GM06990 (cell line): Measurements from ENCODE around the gene AUH.

ENCODE experiments used
- DNase-seq: peaks from one replicate; pipeline ENCODE4 v3.0.0-alpha.2; 2011; ENCODE audit not compliant: insufficient read length; ENCODE audit errors: extremely low read depth
- H3K27me3 ChIP-seq: replicated peaks from 2 replicates; pipeline ENCODE4 v1.6.0; 2011; ENCODE audit warnings: low read length; ENCODE audit not compliant: control insufficient read depth, insufficient read depth
- H3K36me3 ChIP-seq: 2 replicates; pipeline ENCODE4 v1.5.1; 2011; ENCODE audit warnings: low read length; ENCODE audit not compliant: control insufficient read depth, insufficient read depth
- H3K4me3 ChIP-seq: replicated peaks from 2 replicates; pipeline ENCODE4 v1.5.1; 2011; ENCODE audit warnings: low read depth, mild to moderate bottlenecking, control low read depth, low read length
- TF ChIP-seq, protein P1 (sequence below): IDR thresholded peaks from 2 replicates; pipeline ENCODE4 v1.5.1; 2011; ENCODE audit warnings: low read length, control low read depth, mild to moderate bottlenecking, inconsistent platforms; ENCODE audit not compliant: insufficient read depth, poor library complexity, severe bottlenecking

The AUH gene

DNA sequence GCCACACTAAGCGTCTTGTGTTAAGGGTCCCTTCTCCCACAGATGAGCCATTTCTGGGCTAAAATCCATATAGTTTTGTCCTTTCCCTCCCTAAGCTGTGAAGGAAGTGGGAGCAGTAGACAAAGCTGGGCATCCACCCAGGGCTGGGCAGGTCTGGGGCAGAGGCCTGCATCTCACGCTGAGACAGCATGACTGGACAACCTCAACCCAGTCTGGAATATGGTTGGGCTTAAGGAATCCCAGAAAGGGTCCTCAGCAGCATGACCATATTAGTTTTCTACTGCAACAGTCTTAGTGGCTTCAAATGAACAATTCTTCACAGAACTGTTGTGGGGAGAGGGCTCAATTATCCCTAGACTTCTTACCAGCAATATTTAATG lies 173.8 kb downstream of the AUH start:
- no peak for DNase-seq
- TF ChIP-seq, protein P1, sequence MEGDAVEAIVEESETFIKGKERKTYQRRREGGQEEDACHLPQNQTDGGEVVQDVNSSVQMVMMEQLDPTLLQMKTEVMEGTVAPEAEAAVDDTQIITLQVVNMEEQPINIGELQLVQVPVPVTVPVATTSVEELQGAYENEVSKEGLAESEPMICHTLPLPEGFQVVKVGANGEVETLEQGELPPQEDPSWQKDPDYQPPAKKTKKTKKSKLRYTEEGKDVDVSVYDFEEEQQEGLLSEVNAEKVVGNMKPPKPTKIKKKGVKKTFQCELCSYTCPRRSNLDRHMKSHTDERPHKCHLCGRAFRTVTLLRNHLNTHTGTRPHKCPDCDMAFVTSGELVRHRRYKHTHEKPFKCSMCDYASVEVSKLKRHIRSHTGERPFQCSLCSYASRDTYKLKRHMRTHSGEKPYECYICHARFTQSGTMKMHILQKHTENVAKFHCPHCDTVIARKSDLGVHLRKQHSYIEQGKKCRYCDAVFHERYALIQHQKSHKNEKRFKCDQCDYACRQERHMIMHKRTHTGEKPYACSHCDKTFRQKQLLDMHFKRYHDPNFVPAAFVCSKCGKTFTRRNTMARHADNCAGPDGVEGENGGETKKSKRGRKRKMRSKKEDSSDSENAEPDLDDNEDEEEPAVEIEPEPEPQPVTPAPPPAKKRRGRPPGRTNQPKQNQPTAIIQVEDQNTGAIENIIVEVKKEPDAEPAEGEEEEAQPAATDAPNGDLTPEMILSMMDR: no peak
- H3K36me3 ChIP-seq: no peaks in the 10 kb centered on the region
- no peak overlapping the region for H3K4me3 ChIP-seq
- H3K27me3 ChIP-seq: no peaks in the 10 kb centered on the region; the same call in none of the 2 replicates

DNA sequence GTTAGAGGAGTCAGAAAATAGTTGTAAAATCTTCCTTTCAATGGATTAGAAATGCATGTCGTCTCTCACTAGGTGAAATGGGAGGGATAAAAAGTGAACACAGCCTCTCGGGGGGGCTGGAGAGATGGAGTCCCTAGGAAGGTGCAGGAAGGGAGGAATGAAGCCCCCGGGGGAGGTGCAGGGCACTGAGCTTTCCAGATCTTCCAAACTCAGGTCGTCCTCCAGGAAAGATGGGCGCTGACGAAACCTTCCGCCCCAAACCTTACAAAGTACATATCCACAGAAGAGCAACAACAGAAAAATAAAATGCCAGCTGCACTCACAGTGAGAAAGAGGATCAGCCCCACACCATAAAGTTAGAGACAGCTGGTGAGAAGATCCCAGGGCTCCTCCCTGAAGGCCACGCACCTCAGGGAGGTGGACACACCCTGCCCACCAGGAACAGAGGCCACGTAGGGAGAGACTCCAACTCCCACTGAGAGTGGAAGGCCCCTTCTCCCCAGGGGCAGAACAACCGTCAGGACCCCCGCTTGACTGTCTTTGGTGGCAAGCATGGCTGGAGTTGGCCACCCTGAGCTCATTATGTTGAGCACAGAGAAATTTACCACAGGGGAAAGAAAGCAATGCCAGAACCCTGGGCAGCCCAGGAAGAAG lies 174.3 kb downstream of the AUH start:
- Histone ChIP-seq H3K27me3 (no peaks in the 10 kb centered on the region; the same call in none of the 2 replicates), H3K36me3 (no peaks in the 10 kb centered on the region), H3K4me3 (no peak overlapping the region)
- DNase-seq: no peak
- TF ChIP-seq, protein P1: no peak

DNA sequence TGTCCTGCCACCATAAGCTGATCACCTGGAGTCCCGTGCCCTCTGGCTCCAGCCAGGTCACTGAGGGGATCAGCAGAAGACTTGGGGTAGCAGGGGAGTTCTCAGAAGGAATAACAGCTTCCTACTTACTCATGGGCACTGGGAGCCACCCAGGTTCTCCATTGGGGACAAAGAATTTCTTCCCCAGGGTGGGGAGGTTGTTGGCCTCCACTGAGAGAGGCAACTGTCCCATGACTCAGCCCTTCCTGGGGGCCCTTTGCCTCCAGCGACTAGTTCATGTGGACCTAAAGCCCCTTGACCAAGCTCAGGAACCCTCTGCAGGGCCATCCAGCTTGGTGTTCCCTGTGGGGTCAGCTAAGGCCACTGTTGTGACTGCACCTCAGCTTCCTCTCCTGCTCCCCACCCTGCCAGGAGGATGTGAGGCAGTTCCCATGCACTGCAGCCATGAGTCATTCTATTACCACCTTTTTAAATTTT lies 175.0 kb downstream of the AUH start:
- TF ChIP-seq, protein P1: no peak
- no peaks in the 10 kb centered on the region for H3K36me3 ChIP-seq
- H3K27me3 ChIP-seq: no peaks in the 10 kb centered on the region; the same call in none of the 2 replicates
- no peak overlapping the region for H3K4me3 ChIP-seq
- no peak for DNase-seq

DNA sequence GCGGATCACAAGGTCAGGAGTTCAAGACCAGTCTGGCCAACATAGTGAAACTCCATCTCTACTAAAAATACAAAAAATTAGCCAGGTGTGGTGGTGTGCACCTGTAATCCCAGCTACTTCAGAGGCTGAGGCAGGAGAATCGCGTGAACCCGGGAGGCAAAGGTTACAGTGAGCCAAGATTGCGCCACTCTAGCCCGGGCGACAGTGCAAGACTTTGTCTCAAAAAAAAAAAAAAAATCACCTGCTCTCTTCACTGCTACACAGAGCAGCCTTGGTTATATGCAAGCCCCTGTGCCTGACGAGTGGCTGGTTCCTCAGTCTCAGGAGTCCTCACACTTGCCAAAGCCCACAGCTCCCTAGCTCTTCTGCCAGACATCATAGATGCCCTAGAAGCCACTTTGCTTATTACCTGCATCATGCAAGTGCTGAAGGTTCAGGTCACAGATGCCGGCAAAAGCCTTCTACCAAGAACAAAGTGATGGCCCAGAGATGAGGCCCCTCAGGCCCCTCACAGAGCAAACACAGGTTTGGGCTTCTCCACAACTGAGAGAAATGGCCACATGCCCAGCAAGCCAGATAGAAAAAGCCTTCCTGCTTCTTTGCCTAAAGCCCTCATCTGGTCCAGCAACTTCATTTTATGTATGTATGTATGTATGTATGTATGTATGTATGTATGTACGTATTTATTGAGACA lies 176.4 kb downstream of the AUH start:
- DNase-seq: no peak
- Histone ChIP-seq H3K4me3 (no peak overlapping the region), H3K27me3 (peaks cover 2% of the 10 kb centered on the region), H3K36me3 (no peaks in the 10 kb centered on the region)
- TF ChIP-seq, protein P1: no peak

DNA sequence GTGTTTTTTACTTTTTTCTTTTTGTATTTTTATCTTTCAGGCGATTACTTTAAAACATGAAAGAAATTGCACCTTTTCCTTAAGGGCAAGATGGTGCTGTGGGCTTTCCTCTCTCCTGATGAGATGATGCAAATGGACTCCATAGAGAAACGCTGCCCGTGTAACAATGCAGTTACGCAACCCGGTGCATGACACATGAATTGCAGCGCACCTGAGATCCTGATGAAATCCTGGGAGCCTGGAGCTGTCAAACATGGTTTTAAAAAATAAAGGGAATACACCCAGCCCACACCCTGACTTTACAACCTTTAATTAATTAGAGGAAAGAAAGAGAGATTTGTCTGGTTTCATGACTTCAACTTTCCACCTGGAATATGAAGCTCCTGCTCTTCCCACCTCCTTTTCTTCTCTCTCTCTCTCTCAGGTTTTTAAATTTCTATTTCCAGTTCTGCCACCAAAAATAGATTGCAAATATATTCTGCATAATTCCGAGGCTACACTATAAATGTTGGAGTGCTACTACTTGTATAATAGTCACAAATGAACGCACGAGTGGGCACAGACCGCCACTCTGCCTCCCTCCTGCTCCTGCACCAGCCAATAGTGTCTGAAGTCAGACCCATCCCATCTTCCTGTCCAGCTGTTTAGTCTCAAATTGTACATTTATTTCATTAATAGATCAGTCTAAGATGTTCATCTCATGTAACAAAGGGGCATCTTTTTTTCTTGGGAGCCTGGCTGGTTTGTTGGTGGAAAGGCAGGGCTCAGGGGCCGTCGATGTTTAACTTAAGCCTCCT lies 179.1 kb downstream of the AUH start:
- H3K4me3 ChIP-seq: no peak overlapping the region
- no peak for DNase-seq
- H3K36me3 ChIP-seq: no peaks in the 10 kb centered on the region
- H3K27me3 ChIP-seq: peaks cover 2% of the 10 kb centered on the region
- TF ChIP-seq, protein P1: no peak
